ENCODE results near the gene FRAT2.

- TF ChIP-seq REST (IDR thresholded peaks at IDR 0.05), result no peak
- TF ChIP-seq CTCF (IDR thresholded peaks at IDR 0.05; ENCODE audit: low read depth, low read length, missing input control), result no peak
- TF ChIP-seq FOXA1 (IDR thresholded peaks at IDR 0.05), result no peak
- TF ChIP-seq EGR1 (IDR thresholded peaks at IDR 0.05; ENCODE audit: low read depth in 2 of 2), result no peak
- TF ChIP-seq TAF1 (conservative IDR thresholded peaks at IDR 0.05), result no peak
Measured at GRCh38 chr10:97329766-97330165, 4.8 kb downstream of the FRAT2 start.
